Natural killer cell (primary cell): Measurements from ENCODE around the gene DRD4. TPM values are rescaled to one million over a fixed set of nuclear protein-coding genes. Genes with fewer than 3 reads are reported as not detected.

Source experiments
- ATAC-seq, 3 donors: fragments of 150-1000 bp in 2 of 3; fragments of 200-7000 bp in 1 of 3; cut with Tn5 transposase; 1 replicate in 1 of 3; 2 replicates in 2 of 3; pipeline ENCODE4 v1.10.0; 2021; ENCODE audit warnings: mild to moderate bottlenecking in 2 of 3, moderate library complexity in 2 of 3
- DNase-seq, 2 donors: peaks; one replicate each; pipeline versions ENCODE4 v3.0.0 to v3.0.0-alpha.2; 2013 to 2021; ENCODE audit warnings: mixed read lengths in 1 of 2
- H3K27ac ChIP-seq: one replicate; pipeline ENCODE4 v1.5.1; 2013; ENCODE audit warnings: mild to moderate bottlenecking, low read length
- H3K27me3 ChIP-seq: one replicate; pipeline ENCODE4 v1.6.1; 2013; ENCODE audit warnings: low read length; ENCODE audit not compliant: control insufficient read depth, insufficient read depth
- H3K36me3 ChIP-seq: one replicate; pipeline ENCODE4 v1.6.1; 2013; ENCODE audit warnings: low read length; ENCODE audit not compliant: control insufficient read depth, insufficient read depth
- H3K4me1 ChIP-seq: one replicate; pipeline ENCODE4 v1.6.1; 2013; ENCODE audit warnings: low read length; ENCODE audit not compliant: control insufficient read depth, insufficient read depth
- H3K4me3 ChIP-seq: one replicate; pipeline ENCODE4 v1.5.1; 2013; ENCODE audit warnings: low read length
- H3K9me3 ChIP-seq: one replicate; pipeline ENCODE4 v1.6.1; 2013; ENCODE audit warnings: low read length; ENCODE audit not compliant: control insufficient read depth, insufficient read depth
- H3K27ac Mint-ChIP-seq, 2 donors: one replicate each; pipeline ENCODE4 v1.8.0; 2022; ENCODE audit warnings: mild to moderate bottlenecking in 2 of 2, mixed read lengths in 2 of 2, moderate library complexity in 1 of 2
- H3K27me3 Mint-ChIP-seq, 2 donors: one replicate each; pipeline ENCODE4 v1.8.0; 2022; ENCODE audit warnings: low read depth in 2 of 2, mixed read lengths in 2 of 2
- H3K36me3 Mint-ChIP-seq: one replicate; pipeline ENCODE4 v1.8.0; 2022; ENCODE audit warnings: mixed read lengths
- H3K4me1 Mint-ChIP-seq, 2 donors: one replicate each; pipeline ENCODE4 v1.8.0; 2022; ENCODE audit warnings: mixed read lengths in 2 of 2
- H3K4me3 Mint-ChIP-seq: one replicate; pipeline ENCODE4 v1.8.0; 2022; ENCODE audit warnings: mild to moderate bottlenecking, moderate library complexity, mixed read lengths
- H3K9me3 Mint-ChIP-seq, 2 donors: one replicate each; pipeline ENCODE4 v1.8.0; 2022; ENCODE audit warnings: mixed read lengths in 2 of 2
- WGBS: methylation state at CpG from one replicate; pipeline ENCODE4 v1.1.7; 2013; ENCODE audit warnings: missing lambda C conversion rate; ENCODE audit not compliant: insufficient coverage; 5-methylcytosine and 5-hydroxymethylcytosine counted together
- intact Hi-C: fragments of 100-400 bp; cut with micrococcal nuclease; formaldehyde crosslinking; loops from one replicate; pipeline ENCODE4 v1.14.2; 2022
- total RNA-seq, 4 donors: library from RNA; stranded (reverse); fragments of 120-200 nt in 1 of 4; gene quantifications; one replicate each; pipeline versions ENCODE4 v1.2.3 to v1.2.4, GENCODE V29; 2013 to 2022
- TF ChIP-seq, protein P1 (sequence below): fragments of 200-600 bp; IDR thresholded peaks from one replicate; pipeline ENCODE4 v1.8.0; 2022; ENCODE audit warnings: antibody characterized with exemption

Gene DRD4
- total RNA-seq, 3 donors from 2014 or later (not counting 1 experiment from before 2014, with no cell fraction given): 0.49 to 1.2 (median 0.61) TPM

DNA sequence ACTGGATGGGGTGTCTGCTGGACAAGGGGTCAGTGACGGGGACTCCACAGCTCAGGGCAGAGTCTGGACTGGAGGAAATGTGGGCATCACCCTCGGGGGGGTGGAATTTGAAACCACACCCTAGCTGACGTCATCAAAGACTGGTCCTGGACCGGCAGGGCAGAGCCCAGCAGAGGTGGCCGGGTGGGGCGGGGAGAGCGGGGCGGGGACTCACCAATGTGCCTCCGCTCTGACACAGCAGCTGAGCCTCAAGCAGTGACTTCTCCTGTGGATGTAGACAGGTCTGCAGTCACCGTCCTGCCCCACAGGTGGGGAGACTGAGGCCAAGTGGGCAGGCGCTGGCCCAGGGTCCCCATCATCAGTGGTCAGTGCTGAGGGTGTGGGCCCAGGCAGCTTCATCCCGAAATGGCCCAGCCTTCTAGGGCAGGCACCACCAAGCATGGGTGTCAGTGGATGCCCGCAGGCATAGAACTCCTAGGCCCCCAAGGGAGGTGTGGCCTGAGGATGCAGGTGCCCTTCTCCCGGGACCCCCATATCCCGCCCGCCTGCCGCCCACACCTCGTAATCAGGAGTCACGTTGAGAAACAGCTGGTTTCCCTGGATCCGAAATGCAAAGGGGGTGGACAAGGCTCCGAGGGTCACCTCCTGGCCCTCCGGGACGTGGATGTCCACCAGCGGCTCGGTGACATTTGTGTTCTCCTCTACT, 12.9 kb upstream of the DRD4 start:
- no peak overlapping the region for H3K27ac ChIP-seq
- H3K27me3 ChIP-seq: peaks cover 11% of the 10 kb centered on the region

DNA sequence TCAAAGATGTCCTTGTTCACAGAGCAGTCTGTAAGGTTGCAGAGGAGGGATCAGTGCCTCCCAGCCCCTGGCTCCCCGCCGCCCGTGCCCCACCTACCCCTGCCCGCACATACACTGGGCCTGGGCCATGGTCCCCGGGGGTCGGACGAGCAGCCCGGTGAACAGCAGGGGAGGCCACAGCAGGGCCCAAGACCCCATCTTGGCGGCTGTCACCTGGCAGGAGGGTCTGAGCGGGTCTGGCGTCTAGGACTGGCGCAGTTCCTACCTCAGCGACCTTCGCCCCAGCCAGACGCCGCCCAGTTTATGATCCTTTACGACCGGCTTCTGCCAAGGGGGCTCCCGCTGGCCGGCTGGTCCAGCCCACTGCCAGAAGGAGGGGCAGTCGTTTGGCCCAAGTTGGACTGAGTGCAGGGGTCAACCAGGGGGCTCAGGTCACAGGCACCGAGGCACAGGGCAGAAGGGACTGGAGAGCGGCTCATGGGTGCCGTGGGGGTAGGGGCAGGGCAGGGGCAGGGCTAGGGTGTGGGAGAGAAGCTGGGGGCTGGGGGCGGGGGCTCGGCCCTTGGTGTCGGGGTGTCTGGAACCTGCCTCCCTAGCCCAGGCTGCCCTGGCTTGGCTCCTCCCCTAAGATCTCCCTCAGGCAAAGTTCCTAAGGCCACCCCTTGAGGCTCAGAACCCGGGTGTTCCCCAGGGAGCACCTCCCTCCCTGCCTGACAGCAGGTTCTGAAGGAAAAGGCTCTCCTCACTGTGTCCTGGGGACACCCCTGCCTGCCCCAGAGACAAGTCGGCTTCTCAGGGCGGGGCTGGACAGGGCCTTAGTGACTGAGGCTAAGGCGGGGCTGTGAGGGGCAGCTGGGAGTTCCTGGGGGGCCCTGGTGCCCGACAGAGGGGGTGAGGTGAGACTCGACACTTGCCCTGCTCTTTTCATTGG, 12.1 kb upstream of the DRD4 start, which contains the start of gene CDHR5:
CDHR5 (minus strand) TSS at position 251 of the 931 bp plus-strand sequence; CDS start at position 198, 53 bp downstream.
- Mint-ChIP-seq H3K27ac (no peak within 1 kb of the TSS), H3K4me1 (peaks cover 21 to 23% of the 10 kb centered on the region in 2 donors), H3K4me3 (no peak within 1 kb of the TSS), H3K9me3 (no peaks in the 10 kb centered on the region), H3K36me3 (no peaks in the 10 kb centered on the region), H3K27me3 (peaks cover 13 to 20% of the 10 kb centered on the region in 2 donors)
- H3K4me3 ChIP-seq: no peak within 1 kb of the TSS
- no peaks in the 10 kb centered on the region for H3K9me3 ChIP-seq
- intact Hi-C loops: no loop called here
- 92% methylated on average over 33 of the region's 33 CpGs for WGBS
- no peak for ATAC-seq
- no peak for DNase-seq
- H3K27ac ChIP-seq: no peak within 1 kb of the TSS
- TF ChIP-seq, protein P1, sequence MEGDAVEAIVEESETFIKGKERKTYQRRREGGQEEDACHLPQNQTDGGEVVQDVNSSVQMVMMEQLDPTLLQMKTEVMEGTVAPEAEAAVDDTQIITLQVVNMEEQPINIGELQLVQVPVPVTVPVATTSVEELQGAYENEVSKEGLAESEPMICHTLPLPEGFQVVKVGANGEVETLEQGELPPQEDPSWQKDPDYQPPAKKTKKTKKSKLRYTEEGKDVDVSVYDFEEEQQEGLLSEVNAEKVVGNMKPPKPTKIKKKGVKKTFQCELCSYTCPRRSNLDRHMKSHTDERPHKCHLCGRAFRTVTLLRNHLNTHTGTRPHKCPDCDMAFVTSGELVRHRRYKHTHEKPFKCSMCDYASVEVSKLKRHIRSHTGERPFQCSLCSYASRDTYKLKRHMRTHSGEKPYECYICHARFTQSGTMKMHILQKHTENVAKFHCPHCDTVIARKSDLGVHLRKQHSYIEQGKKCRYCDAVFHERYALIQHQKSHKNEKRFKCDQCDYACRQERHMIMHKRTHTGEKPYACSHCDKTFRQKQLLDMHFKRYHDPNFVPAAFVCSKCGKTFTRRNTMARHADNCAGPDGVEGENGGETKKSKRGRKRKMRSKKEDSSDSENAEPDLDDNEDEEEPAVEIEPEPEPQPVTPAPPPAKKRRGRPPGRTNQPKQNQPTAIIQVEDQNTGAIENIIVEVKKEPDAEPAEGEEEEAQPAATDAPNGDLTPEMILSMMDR: no peak
- H3K4me1 ChIP-seq: peaks cover 23% of the 10 kb centered on the region
- no peaks in the 10 kb centered on the region for H3K36me3 ChIP-seq
- H3K27me3 ChIP-seq: peaks cover 13% of the 10 kb centered on the region

More for the DNA sequence above, 12.9 kb upstream of the DRD4 start:
- WGBS: 92% methylated on average over 25 of the region's 25 CpGs
- H3K9me3 ChIP-seq: no peaks in the 10 kb centered on the region
- ATAC-seq (no peak), DNase-seq (no peak)
- intact Hi-C loops: no loop called here
- no peaks in the 10 kb centered on the region for H3K36me3 ChIP-seq
- no peak overlapping the region for H3K27ac Mint-ChIP-seq
- peaks cover 16 to 17% of the 10 kb centered on the region in 2 donors for H3K4me1 Mint-ChIP-seq
- H3K4me3 ChIP-seq: no peak overlapping the region
- H3K9me3 Mint-ChIP-seq: no peaks in the 10 kb centered on the region
- TF ChIP-seq, protein P1: no peak
- H3K4me1 ChIP-seq: peaks cover 17% of the 10 kb centered on the region
- peaks cover 13 to 17% of the 10 kb centered on the region in 2 donors for H3K27me3 Mint-ChIP-seq
- no peaks in the 10 kb centered on the region for H3K36me3 Mint-ChIP-seq
- no peak overlapping the region for H3K4me3 Mint-ChIP-seq

GRCh38 chr11:625636-626268, 11.3 kb upstream of the DRD4 start:
- Histone ChIP-seq H3K27me3 (peaks cover 13% of the 10 kb centered on the region), H3K9me3 (no peaks in the 10 kb centered on the region), H3K36me3 (no peaks in the 10 kb centered on the region), H3K27ac (no peak overlapping the region), H3K4me1 (peaks cover 23% of the 10 kb centered on the region), H3K4me3 (no peak overlapping the region)
- H3K4me1 Mint-ChIP-seq: peaks cover 21 to 23% of the 10 kb centered on the region in 2 donors
- no peak overlapping the region for H3K27ac Mint-ChIP-seq
- no peaks in the 10 kb centered on the region for H3K36me3 Mint-ChIP-seq
- H3K9me3 Mint-ChIP-seq: no peaks in the 10 kb centered on the region
- H3K4me3 Mint-ChIP-seq: no peak overlapping the region
- 83% methylated on average over 22 of the region's 22 CpGs for WGBS
- DNase-seq (no peak), ATAC-seq (no peak)
- H3K27me3 Mint-ChIP-seq: peaks cover 13 to 20% of the 10 kb centered on the region in 2 donors
- intact Hi-C loops: no loop called here
- TF ChIP-seq, protein P1: no peak
